Tongue (tissue), 2 donors: ENCODE data around the gene SCGB1D4. TPM values are rescaled to one million over a fixed set of nuclear protein-coding genes. Genes with fewer than 3 reads are reported as not detected.
"Not testable (repeated sequence)": the region's sequence is repeated elsewhere in the genome, so short reads cannot be mapped to it uniquely, and the experiment has no call there.

Experiments used
- DNase-seq: peaks from one replicate; pipeline ENCODE4 v3.0.0-alpha.2; 2015
- total RNA-seq: library from RNA; depleted of rRNA; stranded (reverse); fragments of >200 nt; gene quantifications from one replicate; pipeline ENCODE4 v1.2.3, GENCODE V29; 2014

Gene SCGB1D4
- total RNA-seq: not detected

DNA sequence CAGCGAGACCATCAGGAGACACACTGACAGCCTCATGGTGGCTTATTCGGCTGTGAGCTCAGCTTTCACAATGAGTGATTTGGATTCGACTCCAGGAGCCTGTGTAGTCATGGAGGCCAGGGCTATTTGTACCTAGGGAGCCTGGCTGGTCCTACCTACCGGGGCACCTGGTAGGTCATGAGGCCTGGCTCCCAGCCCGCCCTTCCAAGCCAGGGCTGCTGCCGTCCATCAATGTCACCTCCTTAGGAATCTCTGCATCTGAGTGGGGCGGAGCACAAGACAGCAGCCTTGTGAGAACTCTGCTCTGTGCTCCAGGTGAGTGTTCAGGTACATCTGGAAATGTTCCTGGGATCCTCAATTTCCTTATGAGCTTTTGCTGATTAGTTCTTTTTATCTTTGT is at the start of gene SCGB1D4:
TSS of gene SCGB1D4 (minus strand) at position 101 of the 400 bp plus-strand sequence. CDS start at position 36, 65 bp downstream.
- DNase-seq: no peak

DNA sequence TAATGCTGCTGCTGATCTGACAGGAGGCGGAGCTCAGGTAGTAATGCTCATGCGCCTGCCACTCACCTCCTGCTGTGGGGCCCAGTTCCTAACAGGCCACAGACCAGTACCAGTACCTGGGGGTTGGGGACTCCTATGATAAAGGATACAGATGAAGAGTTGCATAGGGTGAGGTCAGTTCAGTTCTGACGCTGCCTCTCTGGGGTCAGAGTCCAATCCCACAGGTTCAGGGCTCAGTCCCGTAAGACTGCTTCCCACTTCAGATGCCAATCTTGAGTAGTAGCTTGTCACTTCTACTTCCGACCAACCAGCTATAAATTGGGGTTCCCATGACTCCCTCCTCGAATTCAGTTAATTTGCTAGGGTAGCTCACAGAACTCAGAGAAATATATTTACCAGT is 47.0 kb upstream of the SCGB1D4 start:
- no peak for DNase-seq

- no peak for DNase-seq
Observed at GRCh38 chr11:62344210-62344609, 45.3 kb upstream of the SCGB1D4 start.

GRCh38 chr11:62343646-62344190 is 44.8 kb upstream of the SCGB1D4 start:
- not testable (repeated sequence) for DNase-seq

GRCh38 chr11:62341588-62341987 is 42.7 kb upstream of the SCGB1D4 start:
- DNase-seq: no peak

DNA sequence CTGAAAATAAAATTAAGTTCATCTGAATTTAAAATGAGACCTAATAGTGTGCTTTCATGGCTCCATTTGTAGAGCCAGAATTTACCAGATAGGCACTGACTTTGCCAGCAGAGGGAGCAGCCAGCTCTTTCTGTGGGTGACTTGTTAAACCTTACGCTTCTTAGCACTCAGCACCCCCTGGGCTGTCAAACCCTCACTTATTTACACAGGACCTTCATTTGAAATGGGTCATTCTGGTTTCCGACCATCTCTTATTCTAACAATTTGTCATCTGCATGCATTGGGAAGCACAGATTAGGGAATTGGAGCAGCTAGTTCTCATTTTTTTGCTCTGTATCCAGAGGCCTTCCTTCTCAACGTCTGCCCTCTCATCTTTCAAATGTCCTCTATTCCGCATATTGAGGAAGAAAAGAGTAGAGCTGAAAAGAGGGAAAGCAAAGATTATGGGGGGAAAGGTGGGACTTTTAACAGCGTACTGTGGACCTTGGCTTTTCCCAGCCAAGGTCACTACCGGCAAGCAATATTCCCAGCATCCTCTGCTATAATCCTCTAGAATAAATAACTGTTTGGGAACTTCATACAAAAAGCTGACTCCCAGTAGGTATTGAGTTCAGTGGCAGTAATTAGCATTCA is 41.5 kb upstream of the SCGB1D4 start:
- DNase-seq: peak; percentile 63

GRCh38 chr11:62338218-62338617 is 39.3 kb upstream of the SCGB1D4 start:
- no peak for DNase-seq

GRCh38 chr11:62337303-62338181 is 38.7 kb upstream of the SCGB1D4 start, which contains the start of gene ASRGL1:
Gene ASRGL1, plus strand, starts transcription at chr11:62337448. Its CDS starts 530 bp downstream, at chr11:62337978.
- DNase-seq: peak; percentile 90

DNA sequence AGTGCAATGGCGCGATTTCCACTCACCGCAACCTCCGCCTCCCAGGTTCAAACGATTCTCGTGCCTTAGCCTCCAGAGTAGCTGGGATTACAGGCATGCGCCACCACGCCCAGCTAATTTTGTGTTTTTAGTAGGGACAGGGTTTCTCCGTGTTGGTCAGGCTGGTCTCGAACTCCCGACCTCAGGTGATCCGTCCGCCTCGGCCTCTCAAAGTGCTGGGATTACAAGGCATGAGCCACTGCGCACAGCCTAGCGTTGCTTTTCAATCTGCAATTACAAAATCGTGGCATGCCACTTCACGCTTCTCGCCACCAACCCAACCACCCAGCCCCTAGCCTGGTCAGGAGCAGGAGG is 38.1 kb upstream of the SCGB1D4 start:
- not testable (repeated sequence) for DNase-seq

DNA sequence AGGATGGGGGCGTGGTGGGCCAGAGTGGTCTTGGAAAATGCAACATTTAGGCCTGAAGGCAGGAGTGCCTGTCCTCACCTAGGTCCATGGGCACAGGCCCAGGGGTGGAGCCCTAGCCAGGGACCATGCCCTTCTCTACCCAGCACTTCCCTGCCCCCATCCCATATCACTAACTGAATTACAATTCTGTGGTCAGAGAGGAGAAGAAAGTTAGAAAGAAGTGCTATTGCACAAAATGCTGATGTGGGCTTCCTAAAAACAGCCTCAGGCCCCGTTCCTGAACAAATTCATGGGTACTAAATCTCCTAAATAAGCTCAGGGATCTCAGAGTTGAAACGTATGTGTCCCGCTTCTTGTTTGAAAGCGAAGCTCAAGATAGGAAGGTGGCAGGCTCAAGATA is 34.9 kb upstream of the SCGB1D4 start:
- no peak for DNase-seq

DNA sequence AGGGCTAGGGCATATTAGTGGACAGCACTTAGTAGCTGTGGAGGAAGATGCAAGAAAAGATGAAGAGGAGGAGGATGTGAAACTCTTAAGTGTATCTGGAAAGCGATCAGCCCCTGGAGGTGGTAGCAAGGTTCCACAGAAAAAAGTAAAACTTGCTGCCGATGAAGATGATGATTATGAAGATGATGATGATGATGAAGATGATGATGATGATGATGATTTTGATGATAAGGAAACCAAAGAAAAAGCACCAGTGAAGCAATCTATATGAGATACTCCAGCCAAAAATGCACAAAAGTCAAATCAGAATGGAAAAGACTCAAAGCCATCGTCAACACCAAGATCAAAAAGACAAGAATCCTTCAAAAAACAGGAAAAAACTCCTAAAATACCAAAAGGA is 32.4 kb upstream of the SCGB1D4 start:
- not testable (repeated sequence) for DNase-seq

DNA sequence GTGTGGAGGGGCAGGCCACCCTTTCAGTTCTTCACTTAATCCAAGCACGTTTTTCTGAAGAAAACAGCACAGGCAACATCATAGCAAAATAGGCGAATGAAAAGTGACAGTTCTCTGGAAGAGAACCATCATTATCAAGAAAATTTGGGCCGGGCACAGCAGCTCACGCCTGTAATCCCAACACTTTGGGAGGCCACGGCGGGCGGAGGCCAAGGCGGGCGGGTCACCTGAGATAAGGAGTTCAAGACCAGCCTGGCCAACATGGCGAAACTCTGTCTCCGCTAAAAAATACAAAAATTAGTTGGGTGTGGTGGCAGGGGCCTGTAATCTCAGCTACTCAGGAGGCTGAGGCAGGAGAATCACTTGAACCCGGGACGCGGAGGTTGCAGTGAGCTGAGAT is 28.7 kb upstream of the SCGB1D4 start:
- not testable (repeated sequence) for DNase-seq

- DNase-seq: not testable (repeated sequence)
Observed at GRCh38 chr11:62326719-62327118, 27.8 kb upstream of the SCGB1D4 start.

- DNase-seq: not testable (repeated sequence)
Observed at GRCh38 chr11:62325781-62326180, 26.9 kb upstream of the SCGB1D4 start.

GRCh38 chr11:62324731-62325556 is 26.1 kb upstream of the SCGB1D4 start:
- peak; percentile 34 for DNase-seq

DNA sequence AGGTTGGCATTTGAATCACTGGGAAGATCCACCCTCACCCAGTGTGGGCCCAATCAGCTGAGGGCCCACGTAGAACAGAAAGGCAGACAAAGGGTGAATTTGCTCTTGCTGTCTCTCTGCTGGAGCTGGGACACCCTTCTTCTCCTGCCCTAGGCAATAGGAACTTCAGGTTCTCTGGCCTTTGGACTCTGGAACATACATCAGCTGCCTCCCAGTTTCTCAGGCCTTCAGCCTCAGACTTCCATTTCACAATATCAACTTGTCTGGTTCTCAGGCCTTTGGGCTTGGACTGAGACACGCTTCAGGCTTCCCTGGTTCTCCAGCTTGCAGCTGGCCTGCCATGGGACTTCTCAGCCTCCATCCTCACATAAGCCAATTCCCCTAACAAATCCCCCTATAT is 23.6 kb upstream of the SCGB1D4 start:
- DNase-seq: no peak

DNA sequence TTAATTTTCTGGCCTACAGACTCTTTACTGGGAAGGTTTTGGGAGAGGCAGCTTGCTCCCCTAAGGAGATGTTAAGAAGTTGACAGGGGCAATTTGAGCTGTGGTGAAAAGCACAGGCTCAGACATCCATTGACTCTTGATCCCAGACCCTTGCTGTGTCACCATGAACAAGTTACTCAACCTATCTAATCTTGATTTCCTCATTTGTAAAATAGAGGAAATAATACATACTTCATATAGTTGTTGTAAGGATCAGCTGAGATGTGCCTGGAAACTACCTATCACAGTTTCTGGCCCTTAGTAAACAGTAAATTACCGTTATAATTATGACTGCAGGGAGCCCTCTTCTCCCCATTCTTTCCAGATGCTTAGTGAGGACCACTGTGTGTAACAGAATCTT is 16.6 kb upstream of the SCGB1D4 start:
- DNase-seq: no peak

DNA sequence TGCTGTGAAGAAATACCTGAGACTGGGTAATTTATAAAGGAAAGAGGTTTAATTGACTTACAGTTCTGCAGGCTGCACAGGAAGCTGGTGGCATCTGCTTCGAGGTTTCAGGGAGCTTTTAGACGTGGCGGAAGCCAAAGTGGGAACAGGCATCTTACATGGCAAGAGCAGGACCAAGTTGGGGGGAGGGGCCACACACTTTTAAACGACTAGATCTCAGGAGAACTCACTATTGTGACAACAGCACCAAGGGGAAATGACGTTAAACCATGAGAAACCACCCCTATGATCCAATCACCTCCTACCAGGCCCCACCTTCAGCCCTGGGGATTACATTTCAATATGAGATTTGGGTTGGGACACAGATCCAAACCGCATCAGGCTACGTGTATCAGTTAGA is 11.1 kb upstream of the SCGB1D4 start:
- DNase-seq: no peak

DNA sequence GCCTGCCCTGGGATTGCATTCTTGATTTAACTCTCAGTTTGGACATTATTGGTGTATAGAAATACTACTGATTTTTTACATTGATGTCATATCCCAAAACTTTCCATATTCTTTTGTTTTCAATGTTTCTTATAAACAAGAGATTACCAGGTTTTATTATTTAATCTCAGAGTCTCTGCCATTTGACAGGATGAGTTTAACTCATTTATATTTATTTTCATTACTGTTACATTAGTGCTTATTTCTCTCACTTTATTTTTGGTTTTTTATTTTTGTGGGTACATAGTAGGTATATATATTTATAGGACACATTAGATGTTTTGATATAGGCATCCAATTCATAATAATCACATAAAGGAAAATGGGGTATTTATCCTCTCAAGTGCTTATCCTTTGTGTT is 9.1 kb upstream of the SCGB1D4 start:
- DNase-seq: no peak

DNA sequence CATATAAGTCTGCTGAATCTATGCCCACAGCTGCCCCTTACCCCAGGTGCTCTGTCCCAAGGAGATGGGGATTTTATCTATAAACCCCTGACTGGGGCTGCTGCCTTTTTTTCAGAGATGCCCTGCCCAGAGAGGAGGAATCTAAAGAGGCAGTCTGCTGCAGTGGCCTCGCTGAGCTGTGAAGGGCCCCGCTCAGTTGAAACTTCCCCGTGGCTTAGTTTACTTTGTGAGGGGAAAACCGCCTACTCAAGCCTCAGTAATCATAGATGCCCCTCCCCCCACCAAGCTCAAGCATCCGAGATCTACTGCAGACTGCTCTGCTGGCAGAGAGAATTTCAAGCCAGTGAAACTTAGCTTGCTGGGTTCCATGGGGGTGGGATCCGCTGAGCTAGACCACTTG is 7.4 kb upstream of the SCGB1D4 start:
- no peak for DNase-seq

DNA sequence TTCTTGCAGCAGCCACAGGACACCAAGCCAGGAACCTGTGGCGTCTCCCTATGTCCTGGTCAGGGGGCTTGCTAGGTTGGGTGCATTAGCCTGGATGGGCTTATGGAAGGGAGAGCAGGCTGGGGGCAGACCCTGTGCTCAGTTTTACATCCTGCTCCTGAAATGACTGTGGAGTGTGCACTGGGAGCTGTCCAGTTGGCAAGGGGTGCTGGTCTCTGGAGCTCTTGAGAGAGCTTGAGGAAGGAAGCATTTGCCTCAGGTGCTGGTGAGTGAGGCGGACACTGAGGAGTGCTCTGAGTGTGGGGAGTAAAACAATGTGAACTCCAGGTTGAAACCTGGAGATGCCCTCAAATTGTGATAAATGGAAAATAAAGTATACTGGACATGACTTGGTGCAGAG is 3.4 kb downstream of the SCGB1D4 start:
- DNase-seq: peak; percentile 45

- no peak for DNase-seq
Observed at GRCh38 chr11:62280452-62280851, 18.4 kb downstream of the SCGB1D4 start.
